ENCODE results near the gene GPR55. TPM values are rescaled to one million over a fixed set of nuclear protein-coding genes. Genes with fewer than 3 reads are reported as not detected.

Gene GPR55
- total and polyA plus RNA-seq, 10 of the 15 experiments (the other 5 are each of a cell fraction or from before 2014, with no cell fraction given): 2.1 to 30.1 (median 16.2) TPM

GRCh38 chr2:230950874-230951339 lies 25.9 kb upstream of the GPR55 start (continued):
- TF ChIP-seq ATF7 (IDR thresholded peaks at IDR 0.05; ENCODE audit: low read depth) (0 out of 2 replicates have a peak, but pooled peaks have one; percentile 41), TCF7 (IDR thresholded peaks at IDR 0.05; ENCODE audit: borderline replicate concordance) (no peak), ZNF207 (IDR thresholded peaks at IDR 0.05; ENCODE audit: borderline replicate concordance) (0 out of 2 replicates have a peak, but pooled peaks have one; percentile 28), E2F8 (IDR thresholded peaks at IDR 0.05; ENCODE audit: low read depth, partially characterized antibody) (no peak), SMAD5 (IDR thresholded peaks at IDR 0.05; ENCODE audit: low read depth) (peak; percentile 91)

GRCh38 chr2:230949966-230950873 lies 25.2 kb upstream of the GPR55 start:
- Histone ChIP-seq H3K4me2 (ENCODE audit: control insufficient read depth, insufficient read depth) (peak overlapping the region; percentile 88), H3K27ac (ENCODE audit: control insufficient read depth, insufficient read depth) (peak overlapping the region; percentile 99), H3K27me3 (replicated peaks in 1 of 2; ENCODE audit: control insufficient read depth in 2 of 2, insufficient read depth in 2 of 2, low read length in 1 of 2) (no peaks in the 10 kb centered on the region), H3K9me3 (replicated peaks; ENCODE audit: control insufficient read depth, insufficient read depth, low read length) (no peaks in the 10 kb centered on the region; the same call in 2 of the 3 replicates), H3K36me3 (ENCODE audit: control insufficient read depth in 2 of 2, insufficient read depth in 2 of 2, low read length in 1 of 2) (peaks cover 0 to 7% of the 10 kb centered on the region in 2 experiments; a peak in 2 of 4 replicates), H3K4me3 (peak overlapping the region; percentile 23; the same call in 1 of the 2 replicates), H3K9ac (ENCODE audit: control insufficient read depth, insufficient read depth, low read length) (peak overlapping the region; percentile 89), H3K4me1 (ENCODE audit: control insufficient read depth, insufficient read depth, low read length) (peaks cover 83% of the 10 kb centered on the region), H2AFZ (ENCODE audit: control insufficient read depth, low read depth, low read length) (peak overlapping the region; percentile 13), H3K79me2 (ENCODE audit: control insufficient read depth, insufficient read depth, low read length) (peaks cover 84% of the 10 kb centered on the region), H4K20me1 (ENCODE audit: control insufficient read depth, insufficient read depth) (no peaks in the 10 kb centered on the region)
- FAIRE-seq (no peak), DNase-seq (ENCODE audit: low read depth, low spot score) (peak; percentile 93), ATAC-seq (peak; percentile 54)
- CTCF ChIA-PET: interaction anchor here (0.6 to 28.4 kb wide), 8 partner anchors 9 to 38 kb away, joined by 3 to 372 read pairs (median 3); partner anchors contain the start of gene GPR55
- RAD21 ChIA-PET (ENCODE audit: unreplicated experiment): interaction anchor here (1.0 to 22.2 kb wide), 9 partner anchors 7 to 292 kb away, joined by 3 to 400 read pairs (median 5); partner anchors contain the start of gene GPR55
- BruUV-seq (replicated peaks): no TSS peak
- SMC1A ChIA-PET (ENCODE audit: uncharacterized antibody, unreplicated experiment): interaction anchor here (1.7 to 21.6 kb wide), 4 partner anchors 9 to 35 kb away, joined by 5 to 411 read pairs (median 257); partner anchors contain the start of gene GPR55
- in situ Hi-C loops (cut with MboI): loop anchor here (10.0 kb wide), 1 partner anchor 285 kb away; no protein-coding TSS in a partner anchor
- intact Hi-C loops (cut with micrococcal nuclease; ENCODE audit: unreplicated experiment): loop anchor here (1.0 to 10.0 kb wide), 4 partner anchors 24 to 365 kb away; no protein-coding TSS in a partner anchor
- 2% methylated on average over 20 of the region's 20 CpGs for WGBS (ENCODE audit: insufficient coverage, insufficient replicate concordance, low lambda C conversion rate, missing lambda C conversion rate)
- POLR2A ChIA-PET: interaction anchor here (0.7 to 17.2 kb wide), 8 partner anchors 9 to 77 kb away, joined by 3 to 192 read pairs (median 7); partner anchors contain the start of gene GPR55
- TF ChIP-seq MEF2B (IDR thresholded peaks at IDR 0.05; ENCODE audit: partially characterized antibody, poor library complexity, severe bottlenecking): peak; percentile 86
- no peak for TF ChIP-seq NR2C1 (IDR thresholded peaks at IDR 0.05)
- peak; percentile 77 for TF ChIP-seq SKIL (IDR thresholded peaks at IDR 0.05; ENCODE audit: low read depth, poor library complexity, severe bottlenecking)
- no peak for TF ChIP-seq CHD1 (IDR thresholded peaks at IDR 0.05; ENCODE audit: low read depth, low read length)
- no peak for TF ChIP-seq NFYB (IDR thresholded peaks at IDR 0.05; ENCODE audit: insufficient read depth, low read depth, low read length)
- TF ChIP-seq TCF7 (IDR thresholded peaks at IDR 0.05; ENCODE audit: borderline replicate concordance): peak; percentile 65; the same call in 1 of the 2 replicates
- no peak for TF ChIP-seq MLLT1 (IDR thresholded peaks at IDR 0.05)
- TF ChIP-seq SMC3 (IDR thresholded peaks at IDR 0.05; ENCODE audit: borderline replicate concordance, low read length): no peak; the same call in 1 of the 2 replicates
- no peak for TF ChIP-seq YBX1 (IDR thresholded peaks at IDR 0.05)
